ENCODE data around the gene PHC3. TPM values are rescaled to one million over a fixed set of nuclear protein-coding genes. Genes with fewer than 3 reads are reported as not detected.
A peak's percentile ranks its signal among the peaks of the same experiment; 100 is the strongest.

The PHC3 gene
- total RNA-seq, 1 experiment from 2014 or later, result 55.4 TPM

DNA sequence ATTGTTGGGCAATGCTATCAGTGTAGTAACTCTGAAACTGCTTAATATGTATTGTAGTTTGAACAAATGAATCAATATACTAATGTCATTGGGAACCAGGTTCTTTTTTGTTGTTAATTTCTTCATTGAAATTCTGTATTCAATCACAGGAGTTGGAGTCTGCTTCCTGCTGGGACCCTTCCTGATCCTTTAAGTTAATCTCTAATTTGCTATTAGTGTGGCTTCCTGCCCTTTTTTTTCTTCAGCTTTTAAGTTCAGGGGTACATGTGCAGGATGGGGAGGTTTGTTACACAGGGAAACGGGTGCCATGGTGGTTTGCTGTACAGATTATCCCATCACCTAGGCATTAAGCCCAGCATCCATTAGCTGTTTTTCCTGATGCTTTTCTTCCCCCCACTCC, 122.1 kb downstream of the PHC3 start:
- CTCF ChIA-PET, result no interaction called here
- Histone ChIP-seq H3K9me3 (ENCODE audit: low read depth, low read length, poor library complexity, severe bottlenecking) (no peaks in the 10 kb centered on the region), H3K4me3 (ENCODE audit: low read depth, low read length, poor library complexity, severe bottlenecking) (no peak overlapping the region), H3K27me3 (replicated peaks; ENCODE audit: insufficient read depth, low read depth, low read length, poor library complexity) (no peaks in the 10 kb centered on the region), H3K27ac (ENCODE audit: low read depth, low read length, poor library complexity, severe bottlenecking) (no peak overlapping the region), H3K36me3 (ENCODE audit: insufficient read depth, low read length, poor library complexity, severe bottlenecking) (no peaks in the 10 kb centered on the region), H3K4me1 (ENCODE audit: insufficient read depth, low read length, poor library complexity, severe bottlenecking) (peaks cover 19% of the 10 kb centered on the region)
- POLR2A ChIA-PET (ENCODE audit: low non-redundant PET), result no interaction called here
- BruUV-seq (replicated peaks), result no TSS peak
- DNase-seq (ENCODE audit: low spot score), result peak; percentile 85
- TF ChIP-seq EZH2 (IDR thresholded peaks at IDR 0.05; ENCODE audit: borderline replicate concordance, low read depth, low read length, poor library complexity, severe bottlenecking), result no peak
- TF ChIP-seq, protein P1, sequence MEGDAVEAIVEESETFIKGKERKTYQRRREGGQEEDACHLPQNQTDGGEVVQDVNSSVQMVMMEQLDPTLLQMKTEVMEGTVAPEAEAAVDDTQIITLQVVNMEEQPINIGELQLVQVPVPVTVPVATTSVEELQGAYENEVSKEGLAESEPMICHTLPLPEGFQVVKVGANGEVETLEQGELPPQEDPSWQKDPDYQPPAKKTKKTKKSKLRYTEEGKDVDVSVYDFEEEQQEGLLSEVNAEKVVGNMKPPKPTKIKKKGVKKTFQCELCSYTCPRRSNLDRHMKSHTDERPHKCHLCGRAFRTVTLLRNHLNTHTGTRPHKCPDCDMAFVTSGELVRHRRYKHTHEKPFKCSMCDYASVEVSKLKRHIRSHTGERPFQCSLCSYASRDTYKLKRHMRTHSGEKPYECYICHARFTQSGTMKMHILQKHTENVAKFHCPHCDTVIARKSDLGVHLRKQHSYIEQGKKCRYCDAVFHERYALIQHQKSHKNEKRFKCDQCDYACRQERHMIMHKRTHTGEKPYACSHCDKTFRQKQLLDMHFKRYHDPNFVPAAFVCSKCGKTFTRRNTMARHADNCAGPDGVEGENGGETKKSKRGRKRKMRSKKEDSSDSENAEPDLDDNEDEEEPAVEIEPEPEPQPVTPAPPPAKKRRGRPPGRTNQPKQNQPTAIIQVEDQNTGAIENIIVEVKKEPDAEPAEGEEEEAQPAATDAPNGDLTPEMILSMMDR (conservative IDR thresholded peaks at IDR 0.05; ENCODE audit: low read depth, low read length), result no peak
- intact Hi-C loops (cut with micrococcal nuclease; ENCODE audit: unreplicated experiment), result loop anchor here (10.0 kb wide), 1 partner anchor 295 kb away; the partner anchor contains the start of genes ACTRT3 and TERC

DNA sequence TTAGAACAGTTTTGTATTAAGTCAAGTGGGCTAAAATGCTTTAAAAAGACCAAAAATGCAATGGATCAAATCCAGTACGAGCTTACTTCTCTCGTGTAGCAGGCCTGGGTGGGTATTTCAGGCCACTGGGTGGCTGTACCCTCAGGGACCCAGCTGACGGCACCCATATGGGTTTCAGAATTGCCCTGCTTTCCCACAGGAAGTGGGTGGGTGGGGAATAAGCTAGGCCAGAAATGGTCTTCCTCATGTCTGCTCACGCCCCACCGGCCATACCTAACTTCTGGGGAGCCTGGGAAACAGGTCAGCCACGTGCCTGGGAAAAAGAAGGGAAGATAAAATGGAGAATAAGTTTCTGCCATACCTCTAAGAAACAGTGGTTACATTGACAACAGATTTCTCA, 123.4 kb downstream of the PHC3 start:
- no peaks in the 10 kb centered on the region for H3K36me3 ChIP-seq (ENCODE audit: insufficient read depth, low read length, poor library complexity, severe bottlenecking)
- TF ChIP-seq EZH2 (IDR thresholded peaks at IDR 0.05; ENCODE audit: borderline replicate concordance, low read depth, low read length, poor library complexity, severe bottlenecking), result no peak
- TF ChIP-seq, protein P1 (conservative IDR thresholded peaks at IDR 0.05; ENCODE audit: low read depth, low read length), result no peak
- ChIA-PET POLR2A (ENCODE audit: low non-redundant PET) (no interaction called here), CTCF (interaction anchor here (0.7 kb wide), 1 partner anchor 88 kb away, joined by 5 read pairs; no protein-coding TSS in a partner anchor)
- H3K4me1 ChIP-seq (ENCODE audit: insufficient read depth, low read length, poor library complexity, severe bottlenecking), result peaks cover 19% of the 10 kb centered on the region
- no peaks in the 10 kb centered on the region for H3K9me3 ChIP-seq (ENCODE audit: low read depth, low read length, poor library complexity, severe bottlenecking)
- H3K4me3 ChIP-seq (ENCODE audit: low read depth, low read length, poor library complexity, severe bottlenecking), result no peak overlapping the region
- no peaks in the 10 kb centered on the region for H3K27me3 ChIP-seq (replicated peaks; ENCODE audit: insufficient read depth, low read depth, low read length, poor library complexity)
- DNase-seq (ENCODE audit: low spot score), result no peak
- intact Hi-C loops (cut with micrococcal nuclease; ENCODE audit: unreplicated experiment), result loop anchor here (10.0 kb wide), 1 partner anchor 293 kb away; the partner anchor contains the start of genes ACTRT3 and TERC
- BruUV-seq (replicated peaks), result no TSS peak
- H3K27ac ChIP-seq (ENCODE audit: low read depth, low read length, poor library complexity, severe bottlenecking), result no peak overlapping the region

DNA sequence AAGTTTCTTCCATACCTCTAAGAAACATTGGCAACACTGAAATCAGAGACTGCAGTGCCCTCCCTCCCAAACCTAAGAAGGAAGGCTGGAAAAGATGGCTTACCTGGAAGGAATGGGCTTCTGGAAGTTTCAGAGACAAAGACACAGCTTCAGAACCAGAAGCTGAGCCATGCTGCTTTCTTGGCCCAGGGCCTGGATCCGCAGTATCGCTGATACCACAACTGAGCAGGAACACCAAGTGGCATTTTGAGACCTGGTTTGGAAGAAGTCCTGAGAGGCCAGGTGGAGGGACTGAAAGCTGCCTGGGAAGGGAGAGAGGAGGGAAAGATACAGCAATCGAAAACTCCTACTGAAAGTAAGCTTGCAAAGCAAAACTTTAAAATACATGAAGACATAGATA, 124.0 kb downstream of the PHC3 start:
- CTCF ChIA-PET, result no interaction called here
- no peaks in the 10 kb centered on the region for H3K36me3 ChIP-seq (ENCODE audit: insufficient read depth, low read length, poor library complexity, severe bottlenecking)
- H3K27ac ChIP-seq (ENCODE audit: low read depth, low read length, poor library complexity, severe bottlenecking), result no peak overlapping the region
- intact Hi-C loops (cut with micrococcal nuclease; ENCODE audit: unreplicated experiment), result loop anchor here (10.0 kb wide), 1 partner anchor 293 kb away; the partner anchor contains the start of genes ACTRT3 and TERC
- H3K27me3 ChIP-seq (replicated peaks; ENCODE audit: insufficient read depth, low read depth, low read length, poor library complexity), result no peaks in the 10 kb centered on the region
- no peak overlapping the region for H3K4me3 ChIP-seq (ENCODE audit: low read depth, low read length, poor library complexity, severe bottlenecking)
- no TSS peak for BruUV-seq (replicated peaks)
- H3K4me1 ChIP-seq (ENCODE audit: insufficient read depth, low read length, poor library complexity, severe bottlenecking), result peaks cover 19% of the 10 kb centered on the region
- POLR2A ChIA-PET (ENCODE audit: low non-redundant PET), result no interaction called here
- no peaks in the 10 kb centered on the region for H3K9me3 ChIP-seq (ENCODE audit: low read depth, low read length, poor library complexity, severe bottlenecking)
- DNase-seq (ENCODE audit: low spot score), result no peak
- TF ChIP-seq, protein P1 (conservative IDR thresholded peaks at IDR 0.05; ENCODE audit: low read depth, low read length), result no peak
- TF ChIP-seq EZH2 (IDR thresholded peaks at IDR 0.05; ENCODE audit: borderline replicate concordance, low read depth, low read length, poor library complexity, severe bottlenecking), result no peak
